Measurements from ENCODE around the gene THAP6.
"Not testable (repeated sequence)": the region's sequence is repeated elsewhere in the genome, so short reads cannot be mapped to it uniquely, and the experiment has no call there.

THAP6 gene

GRCh38 chr4:75514131-75514948 lies at the start of gene THAP6, which contains the start of gene RCHY1:
THAP6 (plus strand) TSS chr4:75514473; CDS start chr4:75515453, 980 bp downstream.
RCHY1 (minus strand) TSS chr4:75514403; CDS start chr4:75514286, 117 bp downstream.
- peak; percentile 85 for DNase-seq

- no peak for DNase-seq
Measured at GRCh38 chr4:75469896-75470295, 44.4 kb upstream of the THAP6 start.

- DNase-seq = no peak
Measured at GRCh38 chr4:75470738-75471137, 43.5 kb upstream of the THAP6 start.

GRCh38 chr4:75477201-75477600 lies 37.1 kb upstream of the THAP6 start:
- DNase-seq = no peak

GRCh38 chr4:75484190-75484589 lies 30.1 kb upstream of the THAP6 start:
- no peak for DNase-seq

GRCh38 chr4:75490155-75490554 lies 24.1 kb upstream of the THAP6 start:
- no peak for DNase-seq

- DNase-seq = no peak
Measured at GRCh38 chr4:75494563-75494962, 19.7 kb upstream of the THAP6 start.

GRCh38 chr4:75495476-75495875 lies 18.8 kb upstream of the THAP6 start:
- DNase-seq = no peak

- DNase-seq = no peak
Measured at GRCh38 chr4:75496406-75496805, 17.9 kb upstream of the THAP6 start.

- DNase-seq = no peak
Measured at GRCh38 chr4:75497133-75497532, 17.1 kb upstream of the THAP6 start.

- no peak for DNase-seq
Measured at GRCh38 chr4:75498041-75498440, 16.2 kb upstream of the THAP6 start.

- no peak for DNase-seq
Measured at GRCh38 chr4:75499900-75500299, 14.4 kb upstream of the THAP6 start.

GRCh38 chr4:75502671-75503070 lies 11.6 kb upstream of the THAP6 start:
- no peak for DNase-seq

- DNase-seq = no peak
Measured at GRCh38 chr4:75505630-75506029, 8.6 kb upstream of the THAP6 start.

- DNase-seq = not testable (repeated sequence)
Measured at GRCh38 chr4:75509592-75509991, 4.7 kb upstream of the THAP6 start.

- no peak for DNase-seq
Measured at GRCh38 chr4:75511841-75512240, 2.4 kb upstream of the THAP6 start.

- no peak for DNase-seq
Measured at GRCh38 chr4:75512386-75513211, 1.7 kb upstream of the THAP6 start.

GRCh38 chr4:75513526-75514130 lies 645 bp upstream of the THAP6 start:
- DNase-seq = no peak

- DNase-seq = no peak
Measured at GRCh38 chr4:75514949-75515612, 808 bp downstream of the THAP6 start.

- DNase-seq = no peak
Measured at GRCh38 chr4:75516144-75516543, 1.9 kb downstream of the THAP6 start.

GRCh38 chr4:75519452-75519851 lies 5.2 kb downstream of the THAP6 start:
- not testable (repeated sequence) for DNase-seq

- DNase-seq = no peak
Measured at GRCh38 chr4:75525086-75525485, 10.8 kb downstream of the THAP6 start.

- no peak for DNase-seq
Measured at GRCh38 chr4:75525910-75526309, 11.6 kb downstream of the THAP6 start.
